ENCODE data around the gene GLRX. TPM values are rescaled to one million over a fixed set of nuclear protein-coding genes. Genes with fewer than 3 reads are reported as not detected.

Gene GLRX
- total RNA-seq, 1 donor from 2014 or later: 79.6 TPM

Other genes with a start within 250 kb of the GLRX start
- gene GPR150, start 202.6 kb downstream of the GLRX start, total RNA-seq (ENCODE audit: unreplicated experiment): not detected
- gene RFESD, start 175.9 kb downstream of the GLRX start, total RNA-seq (ENCODE audit: unreplicated experiment): 1.1 TPM
- not detected for gene SPATA9, start 139.7 kb downstream of the GLRX start, total RNA-seq (ENCODE audit: unreplicated experiment)
- 39.0 TPM for gene RHOBTB3, start 91.4 kb downstream of the GLRX start, total RNA-seq (ENCODE audit: unreplicated experiment)
- gene ELL2, start 139.1 kb upstream of the GLRX start, total RNA-seq (ENCODE audit: unreplicated experiment): 97.0 TPM

All from glutamatergic neuron (in vitro differentiated cells).